DOHH2 (cell line): Measurements from ENCODE around the gene CXCL1.

ENCODE experiments used
- H3F3A ChIP-seq: fragments of 200-600 bp; sonication (generic), shearing (Covaris generic); 2 replicates; pipeline ENCODE4 v1.6.0; 2016; ENCODE audit warnings: antibody characterized with exemption, mild to moderate bottlenecking; ENCODE audit not compliant: control insufficient read depth, insufficient read depth
- H3K27ac ChIP-seq: fragments of 200-600 bp; sonication (generic); 2 replicates; pipeline ENCODE4 v1.5.1; 2014; ENCODE audit warnings: low read depth, mild to moderate bottlenecking, low read length, moderate library complexity
- H3K27me3 ChIP-seq: fragments of 200-600 bp; sonication (generic); 2 replicates; pipeline ENCODE4 v1.6.1; 2014; ENCODE audit warnings: mild to moderate bottlenecking, low read length, mixed read lengths; ENCODE audit not compliant: control insufficient read depth
- H3K36me3 ChIP-seq: fragments of 200-600 bp; sonication (generic); 2 replicates; pipeline ENCODE4 v1.6.1; 2014; ENCODE audit warnings: mild to moderate bottlenecking, low read length, moderate library complexity, mixed read lengths; ENCODE audit not compliant: control insufficient read depth
- H3K4me1 ChIP-seq: fragments of 200-600 bp; sonication (generic); 2 replicates; pipeline ENCODE4 v1.6.1; 2014; ENCODE audit warnings: mild to moderate bottlenecking, low read length, mixed read lengths; ENCODE audit not compliant: control insufficient read depth
- H3K4me2 ChIP-seq: fragments of 200-600 bp; sonication (generic); 2 replicates; pipeline ENCODE4 v1.6.0; 2014; ENCODE audit warnings: mild to moderate bottlenecking, low read length, moderate library complexity
- H3K4me3 ChIP-seq: fragments of 200-600 bp; sonication (generic); 2 replicates; pipeline ENCODE4 v1.5.1; 2014; ENCODE audit warnings: mild to moderate bottlenecking, low read length, mixed read lengths
- H3K79me2 ChIP-seq: fragments of 200-600 bp; sonication (generic); 2 replicates; pipeline ENCODE4 v1.6.1; 2014; ENCODE audit warnings: mild to moderate bottlenecking, low read length, mixed read lengths; ENCODE audit not compliant: control insufficient read depth
- H3K9me2 ChIP-seq: fragments of 200-600 bp; sonication (generic); replicated peaks from 2 replicates; pipeline ENCODE4 v1.6.1; 2014; ENCODE audit warnings: mild to moderate bottlenecking, low read length, mixed read lengths; ENCODE audit not compliant: control insufficient read depth
- H3K9me3 ChIP-seq: fragments of 200-600 bp; sonication (generic); 2 replicates; pipeline ENCODE4 v1.6.1; 2014; ENCODE audit warnings: antibody characterized with exemption, low read length, mixed read lengths; ENCODE audit not compliant: control insufficient read depth, insufficient read depth
- H4K20me1 ChIP-seq: fragments of 200-600 bp; sonication (generic); 2 replicates; pipeline ENCODE4 v1.6.0; 2014; ENCODE audit warnings: low read depth, mild to moderate bottlenecking, antibody characterized with exemption, low read length, moderate library complexity; ENCODE audit not compliant: control insufficient read depth, insufficient read depth
- CTCF ChIP-seq: fragments of 200-600 bp; sonication (generic); IDR thresholded peaks from one replicate; pipeline ENCODE4 v1.5.1; 2014; ENCODE audit warnings: antibody characterized with exemption, mild to moderate bottlenecking, low read depth, low read length; ENCODE audit not compliant: poor library complexity, severe bottlenecking
- EZH2phosphoT487 ChIP-seq: fragments of 200-600 bp; sonication (generic); IDR thresholded peaks from 2 replicates; pipeline ENCODE4 v1.6.1; 2017; ENCODE audit warnings: borderline replicate concordance, mild to moderate bottlenecking, antibody characterized with exemption, low read length, moderate library complexity, mixed read lengths

CXCL1 gene

GRCh38 chr4:73842696-73843095 lies 26.5 kb upstream of the CXCL1 start:
- no peaks in the 10 kb centered on the region for H3K9me3 ChIP-seq
- H3K9me2 ChIP-seq: no peaks in the 10 kb centered on the region
- no peak overlapping the region for H3K4me3 ChIP-seq
- no peaks in the 10 kb centered on the region for H3K27me3 ChIP-seq
- TF ChIP-seq EZH2phosphoT487 (no peak), CTCF (no peak)
- H3K79me2 ChIP-seq: no peaks in the 10 kb centered on the region
- no peaks in the 10 kb centered on the region for H3K36me3 ChIP-seq
- no peak overlapping the region for H3K27ac ChIP-seq
- H3F3A ChIP-seq: no peaks in the 10 kb centered on the region
- H3K4me1 ChIP-seq: no peaks in the 10 kb centered on the region
- H4K20me1 ChIP-seq: no peaks in the 10 kb centered on the region
- no peak overlapping the region for H3K4me2 ChIP-seq

GRCh38 chr4:73843369-73843768 lies 25.8 kb upstream of the CXCL1 start:
- Histone ChIP-seq H3K36me3 (no peaks in the 10 kb centered on the region), H3K27me3 (no peaks in the 10 kb centered on the region), H3K9me2 (no peaks in the 10 kb centered on the region), H4K20me1 (no peaks in the 10 kb centered on the region), H3K27ac (no peak overlapping the region), H3K4me2 (no peak overlapping the region), H3K4me3 (no peak overlapping the region), H3K79me2 (no peaks in the 10 kb centered on the region), H3K9me3 (no peaks in the 10 kb centered on the region), H3F3A (no peaks in the 10 kb centered on the region), H3K4me1 (no peaks in the 10 kb centered on the region)
- TF ChIP-seq CTCF: no peak
- TF ChIP-seq EZH2phosphoT487: no peak

GRCh38 chr4:73844345-73844744 lies 24.8 kb upstream of the CXCL1 start:
- Histone ChIP-seq H3K4me2 (no peak overlapping the region), H3K36me3 (no peaks in the 10 kb centered on the region), H3K79me2 (no peaks in the 10 kb centered on the region), H3K4me1 (no peaks in the 10 kb centered on the region), H3K9me3 (no peaks in the 10 kb centered on the region), H3K4me3 (no peak overlapping the region), H3K27me3 (no peaks in the 10 kb centered on the region), H3F3A (no peaks in the 10 kb centered on the region), H3K9me2 (no peaks in the 10 kb centered on the region), H3K27ac (no peak overlapping the region), H4K20me1 (no peaks in the 10 kb centered on the region)
- no peak for TF ChIP-seq EZH2phosphoT487
- no peak for TF ChIP-seq CTCF

- Histone ChIP-seq H3K9me2 (no peaks in the 10 kb centered on the region), H3F3A (no peaks in the 10 kb centered on the region), H3K79me2 (no peaks in the 10 kb centered on the region), H3K4me3 (no peak overlapping the region), H3K4me2 (no peak overlapping the region), H3K4me1 (no peaks in the 10 kb centered on the region), H3K9me3 (no peaks in the 10 kb centered on the region), H3K27ac (no peak overlapping the region), H4K20me1 (no peaks in the 10 kb centered on the region), H3K27me3 (no peaks in the 10 kb centered on the region), H3K36me3 (no peaks in the 10 kb centered on the region)
- TF ChIP-seq EZH2phosphoT487: no peak
- no peak for TF ChIP-seq CTCF
Observed at GRCh38 chr4:73844806-73845205, 24.4 kb upstream of the CXCL1 start.
